HepG2 (cell line): Measurements from ENCODE around the gene DNAAF1. TPM values are rescaled to one million over a fixed set of nuclear protein-coding genes. Genes with fewer than 3 reads are reported as not detected.

Source experiments
- ATAC-seq: fragments of 200-7000 bp; cut with Tn5 transposase; 3 replicates; pipeline ENCODE4 v1.9.1; 2020; ENCODE audit warnings: mild to moderate bottlenecking, moderate library complexity
- BruUV-seq: library from RNA; stranded (reverse); fragments of 400-500 nt; replicated peaks from 2 replicates; lab custom pipeline; 2021; lab: Mats Ljungman, UMichigan
- CTCF ChIA-PET: fragments of 300-600 bp; formaldehyde crosslinking; extraction: SDS; loops from one replicate; lab custom pipeline; 2021; ENCODE audit warnings: low total read pairs, inconsistent platforms, low intra/inter-chr PET ratio; lab: Yijun Ruan, JAX
- POLR2A ChIA-PET: fragments of 350-600 bp; sonication (Branson Sonifier 250); formaldehyde crosslinking; loops from one replicate; lab custom pipeline; 2020; ENCODE audit warnings: antibody characterized with exemption, inconsistent platforms; lab: Yijun Ruan, JAX
- DNase-seq: peaks from one replicate; pipeline ENCODE4 v3.0.0-alpha.2; 2015; ENCODE audit warnings: low spot score
- FAIRE-seq: peaks from 3 replicates; lab custom pipeline; 2011; peaks lifted over from hg19 to GRCh38; lab: Jason Lieb, UNC
- H2AFZ ChIP-seq: one replicate; pipeline ENCODE4 v1.6.1; 2011; ENCODE audit warnings: low read length, inconsistent platforms
- H3K27ac ChIP-seq: fragments of 300-600 bp; 3 replicates; pipeline ENCODE4 v1.8.0; 2011; ENCODE audit warnings: mixed run types, mild to moderate bottlenecking, mixed read lengths, low read length, inconsistent platforms; ENCODE audit not compliant: insufficient read depth; ENCODE audit errors: extremely low read length
- H3K27me3 ChIP-seq, 2 experiments: fragments of 200-600 bp in 1 of 2; 2 replicates in 1 of 2; 3 replicates in 1 of 2; pipeline versions ENCODE4 v1.6.0 to v1.8.0; 2011; ENCODE audit warnings: low read length in 2 of 2, mild to moderate bottlenecking in 2 of 2, moderate library complexity in 2 of 2, inconsistent platforms in 1 of 2; ENCODE audit not compliant: insufficient read depth in 2 of 2, control insufficient read depth in 1 of 2
- H3K36me3 ChIP-seq, 2 experiments: fragments of 200-600 bp in 1 of 2; replicated peaks in 1 of 2; 2 replicates in 1 of 2; 3 replicates in 1 of 2; pipeline versions ENCODE4 v1.5.1 to v1.8.0; 2011; ENCODE audit warnings: low read length in 2 of 2, inconsistent platforms in 1 of 2; ENCODE audit not compliant: insufficient read depth in 2 of 2, control insufficient read depth in 1 of 2
- H3K4me1 ChIP-seq: 2 replicates; pipeline ENCODE4 v1.5.1; 2012; ENCODE audit warnings: low read length, inconsistent platforms; ENCODE audit not compliant: insufficient read depth
- H3K4me2 ChIP-seq: 2 replicates; pipeline ENCODE4 v1.6.0; 2011; ENCODE audit warnings: low read depth, low read length, inconsistent platforms
- H3K4me3 ChIP-seq, 3 experiments: fragments of 200-600 bp in 1 of 3; sonication (generic), shearing (Covaris generic) in 1 of 3; replicated peaks in 1 of 3; 2 replicates each; pipeline ENCODE4 v1.5.1; 2011 to 2016; ENCODE audit warnings: low read length in 3 of 3, inconsistent platforms in 2 of 3, low read depth in 2 of 3, mild to moderate bottlenecking in 2 of 3, control low read depth in 1 of 3, mixed read lengths in 1 of 3; ENCODE audit not compliant: insufficient read depth in 1 of 3
- H3K79me2 ChIP-seq: one replicate; pipeline ENCODE4 v1.6.1; 2011; ENCODE audit warnings: low read length, inconsistent platforms; ENCODE audit not compliant: insufficient read depth
- H3K9ac ChIP-seq: 2 replicates; pipeline ENCODE4 v1.6.0; 2011; ENCODE audit warnings: mild to moderate bottlenecking, low read depth, low read length, inconsistent platforms; ENCODE audit not compliant: insufficient read depth
- H3K9me3 ChIP-seq: 2 replicates; pipeline ENCODE4 v1.5.1; 2012; ENCODE audit warnings: mild to moderate bottlenecking, low read length
- H4K20me1 ChIP-seq: 2 replicates; pipeline ENCODE4 v1.6.0; 2011; ENCODE audit warnings: inconsistent platforms, mild to moderate bottlenecking, low read length, moderate library complexity; ENCODE audit not compliant: insufficient read depth
- E2F1 ChIP-seq: sonication (generic); formaldehyde crosslinking; IDR thresholded peaks from 2 replicates; pipeline ENCODE4 v1.5.0; 2020; ENCODE audit warnings: missing genetic modification reagents
- GATA4 ChIP-seq: sonication (generic); IDR thresholded peaks from 2 replicates; pipeline ENCODE4 v1.6.1; 2016; ENCODE audit warnings: antibody characterized with exemption, low read depth, borderline replicate concordance
- STAT5B ChIP-seq: sonication (generic); formaldehyde crosslinking; IDR thresholded peaks from 2 replicates; pipeline ENCODE4 v1.4.0; 2020; ENCODE audit warnings: missing genetic modification reagents
- ZNF30 ChIP-seq: sonication (generic); formaldehyde crosslinking; IDR thresholded peaks from 2 replicates; pipeline ENCODE4 v1.5.0; 2020; ENCODE audit warnings: mild to moderate bottlenecking, missing genetic modification reagents
- ZNF639 ChIP-seq: conservative IDR thresholded peaks from 2 replicates; pipeline ENCODE4 v1.6.1; 2018; ENCODE audit warnings: missing genetic modification reagents
- ZNF770 ChIP-seq: sonication (generic); formaldehyde crosslinking; IDR thresholded peaks from 2 replicates; pipeline ENCODE4 v1.5.0; 2020; ENCODE audit warnings: mild to moderate bottlenecking, missing genetic modification reagents
- WGBS: methylation state at CpG from one replicate; pipeline ENCODE4 v1.1.6; 2017; ENCODE audit warnings: low lambda C conversion rate; 5-methylcytosine and 5-hydroxymethylcytosine counted together
- in situ Hi-C: cut with HindIII; loops from 2 replicates; pipeline ENCODE4 v1.10.0; 2017; ENCODE audit warnings: low pct_unique_long_range_greater_than_20kb; ENCODE audit not compliant: extremely low pct_ligation_motif_present
- intact Hi-C: fragments of 100-400 bp; cut with micrococcal nuclease; formaldehyde crosslinking; loops from one replicate; pipeline ENCODE4 v1.10.0; 2022; ENCODE audit not compliant: unreplicated experiment
- polyA plus RNA-seq, 8 experiments: library from polyadenylated mRNA; depleted of rRNA in 3 of 8; stranded (reverse) in 7 of 8; unstranded in 1 of 8; fragments of >200 nt; fragmentation: Illumina TruSeq in 4 of 8; extraction: Trizol in 4 of 8; gene quantifications; 2 replicates each; pipeline versions ENCODE4 v1.2.1 to v1.2.3, GENCODE V29; 2011 to 2016; ENCODE audit warnings: low read depth in 4 of 8, missing spikeins in 1 of 8, mixed read lengths in 1 of 8; ENCODE audit not compliant: insufficient read depth in 1 of 8
- total RNA-seq, 5 experiments: library from RNA; depleted of rRNA; stranded (reverse); fragments of >200 nt; fragmentation: Illumina TruSeq; extraction: Trizol; gene quantifications; 2 replicates each; pipeline ENCODE4 v1.2.3, GENCODE V29; 2016; ENCODE audit warnings: low read depth in 1 of 5

Gene DNAAF1
- total and polyA plus RNA-seq, 2 of the 13 experiments (the other 11 are each of a cell fraction or from before 2014, with no cell fraction given), result 0.04 TPM; not detected in 1

GRCh38 chr16:84209989-84210388 lies 64.9 kb downstream of the DNAAF1 start:
- Histone ChIP-seq H3K36me3 (no peaks in the 10 kb centered on the region), H3K4me1 (no peaks in the 10 kb centered on the region), H3K27me3 (peaks cover 17 to 45% of the 10 kb centered on the region in 2 experiments; a peak in 4 of 5 replicates), H3K9me3 (no peaks in the 10 kb centered on the region), H3K27ac (no peak overlapping the region), H3K79me2 (no peaks in the 10 kb centered on the region), H2AFZ (no peak overlapping the region), H4K20me1 (no peaks in the 10 kb centered on the region), H3K9ac (no peak overlapping the region), H3K4me3 (no peak overlapping the region), H3K4me2 (no peak overlapping the region)
- intact Hi-C loops (no loop called here), in situ Hi-C loops (no loop called here)
- no peak for TF ChIP-seq ZNF639 (CRISPR knock-in tag)
- no peak for TF ChIP-seq ZNF30
- CTCF ChIA-PET, result no interaction called here
- no peak for FAIRE-seq
- no TSS peak for BruUV-seq
- ATAC-seq, result no peak
- no peak for DNase-seq
- POLR2A ChIA-PET, result no interaction called here
- WGBS, result 21% methylated on average over 2 of the region's 2 CpGs

GRCh38 chr16:84212154-84212553 lies 67.0 kb downstream of the DNAAF1 start:
- POLR2A ChIA-PET, result no interaction called here
- H3K9ac ChIP-seq, result no peak overlapping the region
- H3K4me2 ChIP-seq, result no peak overlapping the region
- intact Hi-C loops (no loop called here), in situ Hi-C loops (no loop called here)
- H2AFZ ChIP-seq, result no peak overlapping the region
- H3K36me3 ChIP-seq, result no peaks in the 10 kb centered on the region
- CTCF ChIA-PET, result no interaction called here
- FAIRE-seq (no peak), ATAC-seq (no peak), DNase-seq (no peak)
- H3K27me3 ChIP-seq, result peaks cover 10 to 28% of the 10 kb centered on the region in 2 experiments; a peak in 3 of 5 replicates
- 3% methylated on average over 4 of the region's 4 CpGs for WGBS
- no peak overlapping the region for H3K4me3 ChIP-seq
- H3K79me2 ChIP-seq, result no peaks in the 10 kb centered on the region
- no peaks in the 10 kb centered on the region for H4K20me1 ChIP-seq
- BruUV-seq, result no TSS peak
- H3K9me3 ChIP-seq, result no peaks in the 10 kb centered on the region
- H3K4me1 ChIP-seq, result no peaks in the 10 kb centered on the region
- H3K27ac ChIP-seq, result no peak overlapping the region
- no peak for TF ChIP-seq STAT5B (CRISPR knock-in tag)
- no peak for TF ChIP-seq GATA4
- no peak for TF ChIP-seq ZNF770
- no peak for TF ChIP-seq E2F1
